Stomach (tissue), 4 donors: ENCODE results near the gene VPS8.

ENCODE experiments used
- CTCF ChIP-seq, 7 experiments: fragments of 450-650 bp in 4 of 7; fragments of 200-600 bp in 3 of 7; sonication (generic) in 3 of 7; IDR thresholded peaks; one replicate each; pipeline ENCODE4 v1.5.1; 2016 to 2019; ENCODE audit warnings: antibody characterized with exemption in 7 of 7, control low read depth in 2 of 7, mild to moderate bottlenecking in 1 of 7
- POLR2A ChIP-seq, 4 donors: fragments of 450-650 bp; IDR thresholded peaks; one replicate each; pipeline ENCODE4 v1.6.1; 2016; ENCODE audit warnings: antibody characterized with exemption in 4 of 4, control low read depth in 2 of 4, mild to moderate bottlenecking in 1 of 4, moderate library complexity in 1 of 4

- no peak for TF ChIP-seq CTCF (IDR thresholded peaks at IDR 0.05)
- TF ChIP-seq POLR2A (IDR thresholded peaks at IDR 0.05) = no peak
These were observed 272.4 kb downstream of the VPS8 start for GRCh38 chr3:185084402-185084801.
